ENCODE results near the gene EPHB6.

Gene EPHB6

GRCh38 chr7:142892951-142893350 lies 38.1 kb downstream of the EPHB6 start:
- TF ChIP-seq Cebpa-rat (IDR thresholded peaks at IDR 0.05), result no peak
- no peak overlapping the region for H3K4me2 ChIP-seq
- no peaks in the 10 kb centered on the region for H3K36me3 ChIP-seq
- no peaks in the 10 kb centered on the region for H3K27me3 ChIP-seq
- H4K20me1 ChIP-seq, result no peaks in the 10 kb centered on the region
- H3K4me3 ChIP-seq, result no peak overlapping the region
- no peak overlapping the region for H3K27ac ChIP-seq
- no peaks in the 10 kb centered on the region for H3K4me1 ChIP-seq
- no peaks in the 10 kb centered on the region for H3K9me3 ChIP-seq
- H3K9ac ChIP-seq, result no peak overlapping the region

- Histone ChIP-seq H3K4me2 (no peak overlapping the region), H3K4me1 (no peaks in the 10 kb centered on the region), H3K4me3 (no peak overlapping the region), H3K9me3 (no peaks in the 10 kb centered on the region), H4K20me1 (no peaks in the 10 kb centered on the region), H3K36me3 (no peaks in the 10 kb centered on the region), H3K27ac (no peak overlapping the region), H3K9ac (no peak overlapping the region), H3K27me3 (no peaks in the 10 kb centered on the region)
- TF ChIP-seq Cebpa-rat (IDR thresholded peaks at IDR 0.05), result no peak
Measured at GRCh38 chr7:142894112-142894984, 39.5 kb downstream of the EPHB6 start.

DNA sequence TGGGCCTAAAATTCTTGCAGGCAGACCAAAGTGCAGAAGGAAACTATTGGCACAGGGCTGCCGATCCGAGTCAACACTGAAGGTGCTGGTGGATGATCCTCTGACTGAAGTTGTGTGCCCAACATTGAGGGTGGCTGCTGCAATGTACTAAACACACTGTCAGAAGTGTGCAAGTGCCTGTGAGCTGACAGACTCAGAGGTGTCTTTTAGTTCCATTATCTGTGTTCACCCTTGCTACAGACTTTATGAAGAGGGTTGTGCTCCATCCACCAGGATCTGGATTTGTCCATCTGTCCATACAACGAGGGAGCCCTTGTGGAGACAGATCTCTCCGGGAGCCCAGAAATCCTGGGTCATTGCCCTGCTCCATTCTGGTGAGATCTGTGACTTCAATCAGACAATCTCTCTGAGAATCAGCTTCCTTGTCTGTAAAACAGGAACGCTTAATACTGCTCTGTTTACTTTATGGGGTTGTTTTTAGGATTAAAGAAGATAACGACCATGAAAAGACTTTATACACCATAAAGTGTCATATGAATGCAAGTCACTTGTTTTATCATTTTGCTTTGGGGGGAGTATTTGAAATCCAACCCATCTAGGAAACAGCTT lies 40.2 kb downstream of the EPHB6 start:
- Histone ChIP-seq H4K20me1 (no peaks in the 10 kb centered on the region), H3K9me3 (no peaks in the 10 kb centered on the region), H3K9ac (no peak overlapping the region), H3K27me3 (no peaks in the 10 kb centered on the region), H3K4me2 (no peak overlapping the region), H3K4me3 (no peak overlapping the region), H3K36me3 (no peaks in the 10 kb centered on the region), H3K4me1 (no peaks in the 10 kb centered on the region), H3K27ac (no peak overlapping the region)
- TF ChIP-seq Cebpa-rat (IDR thresholded peaks at IDR 0.05), result no peak

DNA sequence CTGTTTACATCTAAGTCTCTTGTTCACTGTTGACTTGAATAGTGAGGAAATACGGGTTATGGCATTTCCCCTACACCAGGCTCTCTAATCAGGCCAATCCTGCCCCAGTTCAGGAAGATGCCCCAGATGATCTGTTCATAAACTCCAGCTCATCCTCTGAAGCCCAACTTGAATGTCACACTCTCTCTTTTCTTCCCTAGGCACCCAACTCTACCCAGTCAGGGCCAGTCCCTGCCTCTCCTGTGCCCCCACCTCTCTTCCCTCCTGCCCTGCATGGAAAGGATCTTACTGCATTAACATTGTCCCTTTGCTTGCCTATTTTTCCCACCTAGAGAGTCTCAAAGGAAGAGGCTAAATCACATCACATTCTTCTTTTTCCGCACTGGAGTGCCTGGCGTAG lies 41.3 kb downstream of the EPHB6 start:
- Histone ChIP-seq H3K36me3 (no peaks in the 10 kb centered on the region), H3K27ac (no peak overlapping the region), H3K4me1 (no peaks in the 10 kb centered on the region), H3K27me3 (no peaks in the 10 kb centered on the region), H4K20me1 (no peaks in the 10 kb centered on the region), H3K9me3 (no peaks in the 10 kb centered on the region), H3K4me2 (no peak overlapping the region), H3K4me3 (no peak overlapping the region), H3K9ac (no peak overlapping the region)
- no peak for TF ChIP-seq Cebpa-rat (IDR thresholded peaks at IDR 0.05)

GRCh38 chr7:142896741-142897379 lies 42.0 kb downstream of the EPHB6 start:
- Histone ChIP-seq H3K9ac (no peak overlapping the region), H4K20me1 (no peaks in the 10 kb centered on the region), H3K4me2 (no peak overlapping the region), H3K27ac (no peak overlapping the region), H3K36me3 (no peaks in the 10 kb centered on the region), H3K4me1 (no peaks in the 10 kb centered on the region), H3K27me3 (no peaks in the 10 kb centered on the region), H3K9me3 (no peaks in the 10 kb centered on the region), H3K4me3 (no peak overlapping the region)
- TF ChIP-seq Cebpa-rat (IDR thresholded peaks at IDR 0.05), result no peak

- H3K27me3 ChIP-seq, result no peaks in the 10 kb centered on the region
- H3K4me3 ChIP-seq, result no peak overlapping the region
- no peak overlapping the region for H3K27ac ChIP-seq
- no peaks in the 10 kb centered on the region for H3K9me3 ChIP-seq
- H3K36me3 ChIP-seq, result no peaks in the 10 kb centered on the region
- no peaks in the 10 kb centered on the region for H3K4me1 ChIP-seq
- no peak overlapping the region for H3K9ac ChIP-seq
- H4K20me1 ChIP-seq, result no peaks in the 10 kb centered on the region
- no peak for TF ChIP-seq Cebpa-rat (IDR thresholded peaks at IDR 0.05)
- H3K4me2 ChIP-seq, result no peak overlapping the region
Measured at GRCh38 chr7:142897691-142898090, 42.8 kb downstream of the EPHB6 start.

- H3K4me3 ChIP-seq, result no peak overlapping the region
- H3K4me1 ChIP-seq, result no peaks in the 10 kb centered on the region
- no peaks in the 10 kb centered on the region for H3K27me3 ChIP-seq
- no peak overlapping the region for H3K27ac ChIP-seq
- no peaks in the 10 kb centered on the region for H3K36me3 ChIP-seq
- H3K9ac ChIP-seq, result no peak overlapping the region
- TF ChIP-seq Cebpa-rat (IDR thresholded peaks at IDR 0.05), result no peak
- H4K20me1 ChIP-seq, result no peaks in the 10 kb centered on the region
- 0 out of 2 replicates have a peak, but pooled peaks cover under 1% of the 10 kb centered on the region for H3K9me3 ChIP-seq
- H3K4me2 ChIP-seq, result no peak overlapping the region
Measured at GRCh38 chr7:142898377-142899170, 43.7 kb downstream of the EPHB6 start.

- Histone ChIP-seq H3K9ac (no peak overlapping the region), H3K4me2 (no peak overlapping the region), H3K27ac (no peak overlapping the region), H3K36me3 (no peaks in the 10 kb centered on the region), H3K27me3 (no peaks in the 10 kb centered on the region), H3K4me1 (no peaks in the 10 kb centered on the region), H4K20me1 (no peaks in the 10 kb centered on the region), H3K4me3 (no peak overlapping the region), H3K9me3 (peaks cover 11% of the 10 kb centered on the region)
- TF ChIP-seq Cebpa-rat (IDR thresholded peaks at IDR 0.05), result no peak
Measured at GRCh38 chr7:142899661-142900060, 44.8 kb downstream of the EPHB6 start.

- Histone ChIP-seq H3K36me3 (no peaks in the 10 kb centered on the region), H3K4me2 (no peak overlapping the region)
Measured at GRCh38 chr7:142901426-142902259, 46.8 kb downstream of the EPHB6 start.

More at GRCh38 chr7:142901426-142902259, 46.8 kb downstream of the EPHB6 start:
- H3K27me3 ChIP-seq, result no peaks in the 10 kb centered on the region
- no peaks in the 10 kb centered on the region for H4K20me1 ChIP-seq
- no peak overlapping the region for H3K9ac ChIP-seq
- no peak for TF ChIP-seq Cebpa-rat (IDR thresholded peaks at IDR 0.05)
- H3K27ac ChIP-seq, result no peak overlapping the region
- no peaks in the 10 kb centered on the region for H3K4me1 ChIP-seq
- H3K9me3 ChIP-seq, result peaks cover 30% of the 10 kb centered on the region
- no peak overlapping the region for H3K4me3 ChIP-seq

Data from BLaER1 (cell line).